ENCODE results near the gene ADGRL3. TPM values are rescaled to one million over a fixed set of nuclear protein-coding genes. Genes with fewer than 3 reads are reported as not detected.
"Not testable (repeated sequence)": the region's sequence is repeated elsewhere in the genome, so short reads cannot be mapped to it uniquely, and the experiment has no call there.

Gene ADGRL3
- total RNA-seq, 2 experiments from 2014 or later, result not detected

DNA sequence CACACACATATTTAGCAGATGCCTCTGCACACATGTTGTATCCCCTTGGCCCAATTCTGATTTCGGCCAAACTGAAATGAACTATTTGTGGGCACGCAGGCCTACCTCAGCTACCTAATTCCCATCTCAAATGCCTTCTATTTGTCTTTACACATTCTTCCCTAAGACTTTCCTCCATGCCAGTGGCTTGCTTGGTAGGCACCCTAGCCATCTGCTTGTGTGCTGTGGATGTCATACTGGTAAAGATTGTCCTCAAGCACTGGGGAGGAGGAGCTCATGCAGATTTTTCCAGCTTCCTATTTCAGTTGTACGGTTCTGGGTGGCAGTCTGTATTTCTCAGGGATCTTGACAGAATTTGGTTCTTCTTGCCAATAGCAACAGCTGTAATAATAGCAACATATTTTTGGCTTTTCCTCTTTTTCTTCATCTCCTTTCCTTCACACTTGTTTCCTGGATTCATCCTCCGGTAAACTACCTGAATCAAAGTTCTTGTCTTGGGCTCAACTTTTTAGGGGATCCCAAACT, 514.3 kb downstream of the ADGRL3 start:
- no peak overlapping the region for H3K27ac Mint-ChIP-seq
- H3K9me3 Mint-ChIP-seq, result peaks cover 7% of the 10 kb centered on the region
- H3K4me3 Mint-ChIP-seq, result no peak overlapping the region
- no peaks in the 10 kb centered on the region for H3K27me3 Mint-ChIP-seq
- ChIA-PET CTCF (no interaction called here), POLR2A (no interaction called here)
- H3K36me3 Mint-ChIP-seq, result no peaks in the 10 kb centered on the region
- no peaks in the 10 kb centered on the region for H3K4me1 Mint-ChIP-seq (ENCODE audit: low read depth)
- intact Hi-C loops (cut with micrococcal nuclease), result no loop called here
- no peak for DNase-seq

DNA sequence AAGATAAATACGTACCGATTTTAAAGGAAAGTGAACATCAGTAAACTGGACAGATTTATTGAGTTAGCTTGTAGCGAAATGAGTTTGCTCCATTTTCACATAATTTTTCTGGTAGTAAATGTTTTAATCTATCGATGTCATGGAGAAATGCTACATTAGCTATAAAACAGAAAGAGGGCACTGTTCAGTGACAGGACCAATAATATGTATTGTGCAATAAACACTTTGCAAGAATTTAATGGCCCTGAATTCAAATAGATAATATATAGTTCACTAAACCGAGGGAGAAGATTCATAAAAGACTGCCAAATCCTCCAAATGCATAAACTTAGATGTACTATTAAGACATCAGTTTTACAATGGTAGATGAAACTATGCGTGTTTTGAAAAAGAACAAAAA, 516.3 kb downstream of the ADGRL3 start:
- Mint-ChIP-seq H3K4me1 (ENCODE audit: low read depth) (no peaks in the 10 kb centered on the region), H3K27me3 (no peaks in the 10 kb centered on the region), H3K36me3 (no peaks in the 10 kb centered on the region), H3K4me3 (no peak overlapping the region), H3K9me3 (peaks cover 12% of the 10 kb centered on the region), H3K27ac (no peak overlapping the region)
- DNase-seq, result no peak
- POLR2A ChIA-PET, result no interaction called here
- intact Hi-C loops (cut with micrococcal nuclease), result no loop called here
- CTCF ChIA-PET, result no interaction called here

DNA sequence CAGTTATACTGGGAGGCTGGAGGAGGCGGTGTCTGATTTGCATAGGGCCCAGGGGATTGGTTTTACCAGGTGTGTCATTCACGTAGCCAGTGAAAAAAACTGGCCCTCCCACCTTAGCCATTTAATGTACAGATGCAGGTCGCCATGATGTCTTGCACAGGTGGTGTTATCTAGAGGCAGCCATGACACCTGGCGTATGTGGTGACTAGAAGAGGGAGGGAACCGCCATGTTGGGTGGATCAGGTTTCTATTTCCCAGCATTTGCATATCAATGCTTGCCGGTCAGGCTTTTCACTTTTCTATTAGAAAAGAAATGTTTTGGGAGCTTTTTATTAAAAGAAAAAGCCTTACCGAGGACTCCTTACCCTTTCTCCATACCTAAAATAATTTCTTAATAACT, 523.4 kb downstream of the ADGRL3 start:
- intact Hi-C loops (cut with micrococcal nuclease), result no loop called here
- no peaks in the 10 kb centered on the region for H3K27me3 Mint-ChIP-seq
- no peak overlapping the region for H3K27ac Mint-ChIP-seq
- DNase-seq, result no peak
- H3K9me3 Mint-ChIP-seq, result peaks cover 9% of the 10 kb centered on the region
- H3K36me3 Mint-ChIP-seq, result no peaks in the 10 kb centered on the region
- H3K4me3 Mint-ChIP-seq, result no peak overlapping the region
- no peaks in the 10 kb centered on the region for H3K4me1 Mint-ChIP-seq (ENCODE audit: low read depth)
- ChIA-PET POLR2A (no interaction called here), CTCF (no interaction called here)

DNA sequence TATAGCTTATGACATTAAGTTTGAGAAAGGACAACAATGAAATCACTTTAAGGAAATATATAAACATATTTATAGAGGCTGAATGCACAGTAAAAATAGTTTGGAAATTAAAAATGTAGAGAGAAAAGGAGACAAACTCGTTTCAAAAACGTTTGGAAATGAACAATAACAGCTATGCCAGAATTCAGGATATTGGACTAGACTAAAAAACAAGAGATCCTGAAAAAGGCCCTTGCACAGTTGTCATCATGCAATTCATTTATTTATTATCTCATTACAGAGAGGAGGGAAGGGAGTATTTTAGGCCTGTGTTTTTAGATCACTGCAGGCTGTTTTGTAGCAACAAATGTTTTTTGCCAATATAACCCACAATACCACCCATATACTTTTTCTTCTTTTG, 527.2 kb downstream of the ADGRL3 start:
- Mint-ChIP-seq H3K27ac (no peak overlapping the region), H3K36me3 (no peaks in the 10 kb centered on the region), H3K9me3 (peaks cover 2% of the 10 kb centered on the region), H3K4me1 (ENCODE audit: low read depth) (no peaks in the 10 kb centered on the region), H3K27me3 (no peaks in the 10 kb centered on the region), H3K4me3 (no peak overlapping the region)
- POLR2A ChIA-PET, result no interaction called here
- intact Hi-C loops (cut with micrococcal nuclease), result no loop called here
- CTCF ChIA-PET, result no interaction called here
- no peak for DNase-seq

DNA sequence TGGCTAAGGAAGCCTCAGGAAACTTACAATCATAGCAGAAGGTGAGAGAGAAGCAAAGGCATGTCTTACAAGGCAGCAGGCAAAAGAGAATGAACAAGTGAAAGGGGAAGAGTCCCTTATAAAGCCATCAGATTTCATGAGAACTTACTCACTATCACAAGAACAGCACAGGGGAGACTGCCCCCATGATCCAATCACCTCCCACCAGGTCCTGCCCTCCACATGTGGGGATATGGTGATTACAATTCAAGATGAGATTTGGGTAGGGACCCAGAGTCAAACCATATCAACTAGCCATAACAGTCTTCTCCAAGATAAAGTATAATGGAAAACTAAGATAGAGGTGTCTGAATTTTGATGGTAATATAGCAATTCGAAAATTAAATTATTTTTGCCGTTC, 534.3 kb downstream of the ADGRL3 start:
- Mint-ChIP-seq H3K4me1 (ENCODE audit: low read depth) (no peaks in the 10 kb centered on the region), H3K36me3 (no peaks in the 10 kb centered on the region), H3K4me3 (no peak overlapping the region), H3K9me3 (peaks cover 3% of the 10 kb centered on the region), H3K27ac (no peak overlapping the region), H3K27me3 (no peaks in the 10 kb centered on the region)
- CTCF ChIA-PET, result no interaction called here
- intact Hi-C loops (cut with micrococcal nuclease), result no loop called here
- no peak for DNase-seq
- POLR2A ChIA-PET, result no interaction called here

DNA sequence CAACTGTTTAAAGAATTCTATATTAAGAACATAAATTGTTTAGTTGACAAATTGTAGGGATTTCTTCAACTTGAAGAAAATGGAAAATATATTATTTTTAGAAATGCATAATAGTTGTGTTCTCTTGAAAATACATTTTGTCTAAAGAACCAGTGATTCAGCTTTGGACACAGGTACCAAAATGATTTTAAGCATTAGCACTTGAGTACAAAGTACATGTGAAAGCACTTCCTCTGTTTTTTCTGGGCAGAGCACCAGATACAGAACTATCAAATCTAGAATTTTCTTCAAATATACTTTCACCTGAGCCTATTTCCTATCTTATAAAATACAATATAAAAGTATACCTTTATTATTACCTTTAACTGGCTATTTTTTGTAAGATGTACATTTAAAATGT, 539.8 kb downstream of the ADGRL3 start:
- intact Hi-C loops (cut with micrococcal nuclease), result no loop called here
- CTCF ChIA-PET, result no interaction called here
- no peak for DNase-seq
- no peak overlapping the region for H3K4me3 Mint-ChIP-seq
- H3K36me3 Mint-ChIP-seq, result no peaks in the 10 kb centered on the region
- H3K9me3 Mint-ChIP-seq, result peaks cover 14% of the 10 kb centered on the region
- no peaks in the 10 kb centered on the region for H3K4me1 Mint-ChIP-seq (ENCODE audit: low read depth)
- no peak overlapping the region for H3K27ac Mint-ChIP-seq
- POLR2A ChIA-PET, result no interaction called here
- no peaks in the 10 kb centered on the region for H3K27me3 Mint-ChIP-seq

DNA sequence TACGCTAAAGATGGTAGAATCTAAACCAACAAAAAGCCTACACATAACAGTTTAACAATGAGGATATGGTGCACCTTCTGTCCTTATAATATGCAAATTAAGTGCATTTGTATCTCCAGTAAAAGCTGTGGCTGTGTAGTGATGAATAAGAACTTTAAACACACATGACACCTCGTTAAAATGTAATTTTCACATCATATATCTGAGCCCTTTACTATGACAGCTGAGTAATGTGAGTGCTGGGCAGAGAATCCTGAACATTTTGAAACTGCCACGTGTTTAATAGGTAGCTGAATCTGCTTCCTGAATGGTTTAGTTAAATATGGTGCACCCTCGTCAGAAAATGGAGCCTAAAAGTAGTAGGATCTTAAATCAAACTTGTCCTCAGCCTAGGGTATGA, 540.8 kb downstream of the ADGRL3 start:
- intact Hi-C loops (cut with micrococcal nuclease), result no loop called here
- ChIA-PET POLR2A (no interaction called here), CTCF (no interaction called here)
- no peak overlapping the region for H3K4me3 Mint-ChIP-seq
- H3K36me3 Mint-ChIP-seq, result no peaks in the 10 kb centered on the region
- no peaks in the 10 kb centered on the region for H3K27me3 Mint-ChIP-seq
- DNase-seq, result no peak
- no peak overlapping the region for H3K27ac Mint-ChIP-seq
- peaks cover 14% of the 10 kb centered on the region for H3K9me3 Mint-ChIP-seq
- no peaks in the 10 kb centered on the region for H3K4me1 Mint-ChIP-seq (ENCODE audit: low read depth)

DNA sequence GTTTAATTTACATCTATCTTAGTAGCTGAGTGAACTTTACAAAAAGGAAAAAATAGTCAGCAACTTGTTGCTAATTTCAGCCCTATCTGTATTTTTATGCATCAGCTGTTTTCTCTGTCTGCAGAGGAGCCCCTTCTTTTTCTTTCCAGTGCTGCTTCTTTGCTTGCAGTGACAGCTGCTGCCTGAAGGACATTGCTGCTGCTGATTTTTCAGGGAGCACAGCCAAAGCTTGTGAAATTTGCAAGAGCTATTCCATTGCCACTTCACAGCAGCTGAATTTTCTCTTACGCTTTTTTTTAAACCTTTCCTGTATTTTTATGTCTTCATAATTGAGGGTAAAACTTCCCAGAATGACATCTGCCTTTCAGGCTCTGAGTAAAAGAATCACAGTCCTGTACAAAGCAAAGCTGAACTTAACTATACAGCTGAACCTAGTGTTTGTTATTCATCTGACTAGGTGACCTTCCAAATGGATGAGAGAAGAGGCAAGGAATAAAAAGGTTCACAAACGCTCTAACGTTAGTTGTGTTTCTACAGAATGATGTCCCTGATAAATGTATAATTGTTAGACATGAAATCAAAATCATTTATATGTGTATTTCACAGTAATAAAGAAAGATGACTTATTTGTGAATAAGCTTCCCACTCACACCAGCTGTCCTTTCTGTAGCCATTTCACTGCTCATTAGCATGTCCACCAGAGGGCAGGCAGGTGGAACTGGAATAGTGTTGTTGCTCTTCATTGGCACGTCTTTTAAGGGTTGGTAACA, 541.4 kb downstream of the ADGRL3 start:
- Mint-ChIP-seq H3K36me3 (no peaks in the 10 kb centered on the region), H3K4me1 (ENCODE audit: low read depth) (no peaks in the 10 kb centered on the region), H3K9me3 (peaks cover 14% of the 10 kb centered on the region), H3K4me3 (no peak overlapping the region), H3K27ac (no peak overlapping the region), H3K27me3 (no peaks in the 10 kb centered on the region)
- intact Hi-C loops (cut with micrococcal nuclease), result no loop called here
- CTCF ChIA-PET, result interaction anchor here (0.6 kb wide), 1 partner anchor 395 kb away, joined by 3 read pairs; no protein-coding TSS in a partner anchor
- no peak for DNase-seq
- POLR2A ChIA-PET, result no interaction called here

DNA sequence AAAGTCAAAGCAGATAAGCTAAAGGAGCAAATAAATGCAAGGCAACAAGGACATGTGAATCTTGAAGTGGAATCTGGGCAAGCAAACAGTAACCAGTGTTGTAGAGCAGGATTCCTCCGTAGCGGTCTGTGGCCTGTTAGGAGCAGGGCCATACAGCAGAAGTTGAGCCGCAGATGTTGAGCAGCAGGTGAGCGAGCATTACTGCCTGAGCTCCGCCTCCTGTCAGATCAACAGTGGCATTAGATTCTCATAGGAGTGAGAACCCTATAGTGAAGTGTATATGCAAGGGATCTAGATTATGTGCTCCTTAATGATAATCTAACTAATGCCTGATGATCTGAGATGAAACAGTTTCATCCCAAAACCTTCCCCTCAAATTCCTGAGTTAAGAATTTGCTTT, 550.7 kb downstream of the ADGRL3 start:
- H3K27me3 Mint-ChIP-seq, result no peaks in the 10 kb centered on the region
- ChIA-PET POLR2A (no interaction called here), CTCF (no interaction called here)
- no peaks in the 10 kb centered on the region for H3K36me3 Mint-ChIP-seq
- H3K4me3 Mint-ChIP-seq, result no peak overlapping the region
- peaks cover 21% of the 10 kb centered on the region for H3K9me3 Mint-ChIP-seq
- DNase-seq, result no peak
- intact Hi-C loops (cut with micrococcal nuclease), result no loop called here
- no peaks in the 10 kb centered on the region for H3K4me1 Mint-ChIP-seq (ENCODE audit: low read depth)
- no peak overlapping the region for H3K27ac Mint-ChIP-seq

DNA sequence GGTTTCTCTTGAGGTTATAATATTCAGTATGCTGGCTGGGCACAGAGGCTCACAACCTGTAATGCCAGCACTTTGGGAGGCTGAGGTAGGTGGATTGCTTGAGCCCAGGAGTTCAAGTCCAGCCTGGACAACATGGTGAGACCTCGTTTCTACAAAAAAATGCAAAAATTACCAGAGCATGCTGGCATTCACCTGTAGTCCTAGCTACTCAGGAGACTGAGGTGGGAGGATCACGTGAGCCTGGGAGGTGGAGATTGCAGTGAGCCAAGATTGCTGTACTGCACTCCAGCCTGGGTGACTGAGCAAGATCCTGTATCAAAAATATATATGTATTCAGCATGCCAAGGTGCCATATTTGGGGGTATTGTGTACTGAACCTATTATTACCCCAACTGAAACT, 552.5 kb downstream of the ADGRL3 start:
- Mint-ChIP-seq H3K27ac (no peak overlapping the region), H3K9me3 (peaks cover 20% of the 10 kb centered on the region), H3K4me1 (ENCODE audit: low read depth) (no peaks in the 10 kb centered on the region), H3K36me3 (no peaks in the 10 kb centered on the region), H3K4me3 (no peak overlapping the region), H3K27me3 (no peaks in the 10 kb centered on the region)
- ChIA-PET POLR2A (no interaction called here), CTCF (no interaction called here)
- intact Hi-C loops (cut with micrococcal nuclease), result no loop called here
- no peak for DNase-seq

DNA sequence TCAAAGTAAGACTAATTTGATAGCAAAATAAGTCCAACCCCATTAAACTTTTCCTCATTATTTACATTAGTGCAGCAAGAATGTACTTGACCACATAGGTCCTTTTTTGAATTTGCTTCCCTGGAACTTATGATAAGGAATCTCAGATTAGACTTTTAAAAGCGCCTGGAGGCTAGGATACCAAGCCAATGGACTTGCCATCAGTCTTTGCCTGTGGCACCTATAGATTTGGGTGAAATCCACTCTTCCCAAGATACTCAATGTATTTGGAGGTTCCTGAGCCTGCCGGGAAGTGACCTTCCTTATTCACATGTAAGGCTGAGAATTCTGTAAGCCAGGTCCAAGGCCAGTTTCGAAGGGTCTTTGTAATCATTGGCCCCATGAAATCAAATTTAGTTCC, 553.6 kb downstream of the ADGRL3 start:
- H3K4me1 Mint-ChIP-seq (ENCODE audit: low read depth), result no peaks in the 10 kb centered on the region

DNA sequence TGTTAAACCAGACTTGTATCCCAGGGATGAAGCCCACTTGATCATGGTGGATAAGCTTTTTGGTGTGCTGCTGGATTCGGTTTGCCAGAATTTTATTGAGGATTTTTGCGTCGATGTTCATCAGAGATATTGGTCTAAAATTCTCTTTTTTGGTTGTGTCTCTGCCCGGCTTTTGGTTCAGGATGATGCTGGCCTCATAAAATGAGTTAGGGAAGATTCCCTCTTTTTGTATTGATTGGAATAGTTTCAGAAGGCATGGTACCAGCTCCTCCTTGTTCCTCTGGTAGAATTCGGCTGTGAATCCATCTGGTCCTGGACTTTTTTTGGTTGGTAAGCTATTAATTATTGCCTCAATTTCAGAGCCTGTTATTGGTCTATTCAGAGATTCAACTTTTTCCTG, 556.8 kb downstream of the ADGRL3 start:
- POLR2A ChIA-PET; intact Hi-C loops (cut with micrococcal nuclease); H3K27ac Mint-ChIP-seq; H3K4me1 Mint-ChIP-seq (ENCODE audit: low read depth); H3K4me3 Mint-ChIP-seq; H3K27me3 Mint-ChIP-seq; CTCF ChIA-PET; DNase-seq; H3K36me3 Mint-ChIP-seq: not testable (repeated sequence)
- peaks cover 34% of the 10 kb centered on the region for H3K9me3 Mint-ChIP-seq

More for the DNA sequence above, 553.6 kb downstream of the ADGRL3 start:
- ChIA-PET CTCF (no interaction called here), POLR2A (no interaction called here)
- no peak for DNase-seq
- Mint-ChIP-seq H3K27ac (no peak overlapping the region), H3K4me3 (no peak overlapping the region), H3K36me3 (no peaks in the 10 kb centered on the region), H3K9me3 (peaks cover 29% of the 10 kb centered on the region), H3K27me3 (no peaks in the 10 kb centered on the region)
- intact Hi-C loops (cut with micrococcal nuclease), result no loop called here

DNA sequence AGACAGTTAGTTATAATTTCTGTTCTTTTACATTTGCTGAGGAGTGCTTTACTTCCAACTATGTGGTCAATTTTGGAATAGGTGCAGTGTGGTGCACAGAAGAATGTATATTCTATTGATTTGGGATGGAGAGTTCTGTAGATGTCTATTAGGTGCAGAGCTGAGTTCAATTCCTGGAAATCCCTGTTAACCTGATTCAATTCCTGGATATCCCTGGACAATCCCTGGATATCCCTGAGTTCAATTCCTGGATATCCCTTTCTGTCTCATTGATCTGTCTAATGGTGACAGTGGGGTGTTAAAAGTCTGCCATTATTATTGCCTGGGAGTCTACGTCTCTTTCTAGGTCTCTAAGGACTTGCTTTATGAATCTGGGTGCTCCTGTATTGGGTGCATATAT, 557.9 kb downstream of the ADGRL3 start:
- H3K27ac Mint-ChIP-seq; H3K36me3 Mint-ChIP-seq; H3K4me3 Mint-ChIP-seq; H3K27me3 Mint-ChIP-seq; H3K4me1 Mint-ChIP-seq (ENCODE audit: low read depth); POLR2A ChIA-PET; DNase-seq; CTCF ChIA-PET; intact Hi-C loops (cut with micrococcal nuclease): not testable (repeated sequence)
- H3K9me3 Mint-ChIP-seq, result peaks cover 34% of the 10 kb centered on the region

Data from activated CD4-positive, alpha-beta memory T cell treated with anti-CD3 and anti-CD28 coated beads for 36 hours (primary cell).